Measurements from ENCODE around the gene CSTPP1. TPM values are rescaled to one million over a fixed set of nuclear protein-coding genes. Genes with fewer than 3 reads are reported as not detected.
"Not testable (repeated sequence)": the region's sequence is repeated elsewhere in the genome, so short reads cannot be mapped to it uniquely, and the experiment has no call there.

Gene CSTPP1
- total RNA-seq, 1 experiment from 2014 or later, result 88.3 TPM

DNA sequence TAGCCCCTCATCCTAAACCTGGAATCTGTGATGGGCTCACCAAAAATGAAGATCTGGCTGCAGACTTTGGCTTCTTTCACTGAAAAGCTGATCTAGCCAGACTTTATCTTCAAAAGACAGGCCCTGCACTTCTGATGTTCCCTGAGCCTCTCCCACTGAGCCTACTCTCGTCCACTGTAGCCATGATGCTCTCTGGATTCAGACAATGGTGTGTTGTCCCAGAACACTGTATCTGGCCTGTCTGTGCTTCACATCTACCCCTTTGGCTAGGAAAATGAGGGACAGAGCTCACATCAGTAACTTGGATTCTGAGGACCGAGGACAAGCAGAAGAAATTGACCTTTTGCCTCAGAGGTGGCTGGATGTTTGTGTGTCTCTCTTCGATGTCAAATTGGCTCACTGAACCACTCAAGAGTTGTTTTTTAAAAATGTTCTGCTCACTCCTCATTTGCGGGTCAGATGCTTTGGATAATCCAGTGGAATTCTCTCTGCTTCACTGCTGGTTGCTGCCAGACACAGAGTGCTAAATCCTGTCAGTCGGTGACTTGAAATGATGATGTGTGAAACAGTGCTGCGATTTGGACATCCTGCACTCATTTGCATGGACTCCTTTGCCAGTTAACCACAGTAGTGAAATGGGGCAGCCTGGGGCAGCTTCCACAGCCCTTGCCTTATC is 172.6 kb downstream of the CSTPP1 start:
- no peak overlapping the region for H2AFZ ChIP-seq
- H3F3A ChIP-seq (ENCODE audit: insufficient read depth, low read depth), result peaks cover 8% of the 10 kb centered on the region; the same call in 1 of the 2 replicates
- H3K79me2 ChIP-seq (ENCODE audit: low read depth), result no peaks in the 10 kb centered on the region
- no peaks in the 10 kb centered on the region for H4K20me1 ChIP-seq (ENCODE audit: insufficient read depth)
- no peak for DNase-seq
- no peaks in the 10 kb centered on the region for H3K9me2 ChIP-seq (ENCODE audit: insufficient read depth)
- TF ChIP-seq EZH2 (IDR thresholded peaks at IDR 0.05; ENCODE audit: low read depth) (no peak), CTCF (conservative IDR thresholded peaks at IDR 0.05) (no peak)
- CTCF ChIA-PET, result no interaction called here
- H3K9me3 ChIP-seq (ENCODE audit: insufficient read depth, low read depth), result no peaks in the 10 kb centered on the region
- intact Hi-C loops (cut with micrococcal nuclease; ENCODE audit: unreplicated experiment), result no loop called here
- H3K4me2 ChIP-seq, result no peak overlapping the region
- H3K27me3 ChIP-seq (ENCODE audit: insufficient read depth, low read depth), result no peaks in the 10 kb centered on the region
- no peaks in the 10 kb centered on the region; the same call in 1 of the 2 replicates for H3K4me1 ChIP-seq (replicated peaks; ENCODE audit: insufficient read depth)
- POLR2A ChIA-PET (ENCODE audit: unreplicated experiment), result no interaction called here
- no peak overlapping the region for H3K4me3 ChIP-seq
- H3K36me3 ChIP-seq (ENCODE audit: low read depth), result no peaks in the 10 kb centered on the region
- BruUV-seq (replicated peaks), result no TSS peak
- no peak overlapping the region for H3K27ac ChIP-seq

DNA sequence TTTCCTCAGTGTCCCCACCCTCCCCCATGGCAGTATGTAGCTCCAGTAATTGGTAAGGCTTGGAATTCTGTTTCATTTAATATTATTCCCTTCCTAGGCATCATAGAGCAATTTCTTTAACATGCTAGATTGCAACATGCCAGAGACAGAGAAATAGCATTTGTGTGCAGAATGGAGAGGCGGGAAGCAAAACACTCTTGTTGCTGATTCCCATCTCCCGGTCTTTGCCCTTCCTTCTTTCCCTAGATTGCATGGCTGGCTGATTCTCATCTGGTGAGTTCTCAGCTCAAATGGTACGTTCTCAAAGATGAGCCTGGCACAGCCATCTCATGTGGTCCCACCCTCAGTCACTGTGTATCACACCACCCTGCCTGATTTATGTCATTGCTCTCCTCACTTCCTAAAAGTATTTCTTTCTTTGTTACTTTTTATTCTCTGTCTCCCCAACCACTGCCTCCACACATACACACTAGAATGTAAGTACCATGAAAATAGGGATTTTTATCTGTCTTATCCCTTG is 173.2 kb downstream of the CSTPP1 start:
- Histone ChIP-seq H3K36me3 (ENCODE audit: low read depth) (no peaks in the 10 kb centered on the region), H3F3A (ENCODE audit: insufficient read depth, low read depth) (peaks cover 2% of the 10 kb centered on the region; the same call in 1 of the 2 replicates), H3K27me3 (ENCODE audit: insufficient read depth, low read depth) (no peaks in the 10 kb centered on the region), H3K4me2 (no peak overlapping the region), H3K4me3 (no peak overlapping the region), H3K9me2 (ENCODE audit: insufficient read depth) (no peaks in the 10 kb centered on the region), H2AFZ (no peak overlapping the region), H3K4me1 (replicated peaks; ENCODE audit: insufficient read depth) (no peaks in the 10 kb centered on the region; the same call in 1 of the 2 replicates), H3K27ac (no peak overlapping the region), H3K9me3 (ENCODE audit: insufficient read depth, low read depth) (no peaks in the 10 kb centered on the region), H4K20me1 (ENCODE audit: insufficient read depth) (no peaks in the 10 kb centered on the region), H3K79me2 (ENCODE audit: low read depth) (no peaks in the 10 kb centered on the region)
- intact Hi-C loops (cut with micrococcal nuclease; ENCODE audit: unreplicated experiment), result no loop called here
- TF ChIP-seq EZH2 (IDR thresholded peaks at IDR 0.05; ENCODE audit: low read depth), result no peak
- TF ChIP-seq CTCF (conservative IDR thresholded peaks at IDR 0.05), result no peak
- no peak for DNase-seq
- CTCF ChIA-PET, result no interaction called here
- POLR2A ChIA-PET (ENCODE audit: unreplicated experiment), result no interaction called here
- no TSS peak for BruUV-seq (replicated peaks)

- Histone ChIP-seq H3K4me3 (no peak overlapping the region), H3K27ac (no peak overlapping the region), H3F3A (ENCODE audit: insufficient read depth, low read depth) (no peaks in the 10 kb centered on the region), H3K79me2 (ENCODE audit: low read depth) (no peaks in the 10 kb centered on the region), H3K4me1 (replicated peaks; ENCODE audit: insufficient read depth) (no peaks in the 10 kb centered on the region), H4K20me1 (ENCODE audit: insufficient read depth) (no peaks in the 10 kb centered on the region), H3K36me3 (ENCODE audit: low read depth) (no peaks in the 10 kb centered on the region), H3K4me2 (no peak overlapping the region), H2AFZ (no peak overlapping the region), H3K27me3 (ENCODE audit: insufficient read depth, low read depth) (no peaks in the 10 kb centered on the region), H3K9me3 (ENCODE audit: insufficient read depth, low read depth) (no peaks in the 10 kb centered on the region), H3K9me2 (ENCODE audit: insufficient read depth) (no peaks in the 10 kb centered on the region)
- BruUV-seq (replicated peaks), result no TSS peak
- intact Hi-C loops (cut with micrococcal nuclease; ENCODE audit: unreplicated experiment), result no loop called here
- POLR2A ChIA-PET (ENCODE audit: unreplicated experiment), result no interaction called here
- no peak for DNase-seq
- CTCF ChIA-PET, result no interaction called here
- TF ChIP-seq EZH2 (IDR thresholded peaks at IDR 0.05; ENCODE audit: low read depth) (no peak), CTCF (conservative IDR thresholded peaks at IDR 0.05) (no peak)
Measured at GRCh38 chr11:47111318-47111804, 174.8 kb downstream of the CSTPP1 start.

DNA sequence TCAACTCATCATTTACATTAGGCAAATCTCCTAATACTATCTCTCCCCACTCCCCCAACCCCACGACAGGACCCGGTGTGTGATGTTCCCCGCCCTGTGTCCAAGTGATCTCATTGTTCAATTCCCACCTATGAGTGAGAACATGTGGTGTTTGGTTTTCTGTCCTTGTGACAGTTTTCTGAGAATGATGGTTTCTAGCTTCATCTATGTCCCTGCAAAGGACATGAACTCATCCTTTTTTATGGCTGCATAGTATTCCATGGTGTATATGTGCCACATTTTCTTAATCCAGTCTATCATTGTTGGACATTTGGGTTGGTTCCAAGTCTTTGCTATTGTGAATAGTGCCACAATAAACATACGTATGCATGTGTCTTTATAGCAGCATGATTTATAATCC is 176.4 kb downstream of the CSTPP1 start:
- H3K4me3 ChIP-seq; H3K9me2 ChIP-seq (ENCODE audit: insufficient read depth); H3K4me2 ChIP-seq; POLR2A ChIA-PET (ENCODE audit: unreplicated experiment); H3K4me1 ChIP-seq (replicated peaks; ENCODE audit: insufficient read depth); H2AFZ ChIP-seq; H3K36me3 ChIP-seq (ENCODE audit: low read depth); CTCF ChIA-PET; H3K9me3 ChIP-seq (ENCODE audit: insufficient read depth, low read depth); H3F3A ChIP-seq (ENCODE audit: insufficient read depth, low read depth); H4K20me1 ChIP-seq (ENCODE audit: insufficient read depth); intact Hi-C loops (cut with micrococcal nuclease; ENCODE audit: unreplicated experiment); DNase-seq; H3K27me3 ChIP-seq (ENCODE audit: insufficient read depth, low read depth); H3K79me2 ChIP-seq (ENCODE audit: low read depth); H3K27ac ChIP-seq; BruUV-seq (replicated peaks): not testable (repeated sequence)

DNA sequence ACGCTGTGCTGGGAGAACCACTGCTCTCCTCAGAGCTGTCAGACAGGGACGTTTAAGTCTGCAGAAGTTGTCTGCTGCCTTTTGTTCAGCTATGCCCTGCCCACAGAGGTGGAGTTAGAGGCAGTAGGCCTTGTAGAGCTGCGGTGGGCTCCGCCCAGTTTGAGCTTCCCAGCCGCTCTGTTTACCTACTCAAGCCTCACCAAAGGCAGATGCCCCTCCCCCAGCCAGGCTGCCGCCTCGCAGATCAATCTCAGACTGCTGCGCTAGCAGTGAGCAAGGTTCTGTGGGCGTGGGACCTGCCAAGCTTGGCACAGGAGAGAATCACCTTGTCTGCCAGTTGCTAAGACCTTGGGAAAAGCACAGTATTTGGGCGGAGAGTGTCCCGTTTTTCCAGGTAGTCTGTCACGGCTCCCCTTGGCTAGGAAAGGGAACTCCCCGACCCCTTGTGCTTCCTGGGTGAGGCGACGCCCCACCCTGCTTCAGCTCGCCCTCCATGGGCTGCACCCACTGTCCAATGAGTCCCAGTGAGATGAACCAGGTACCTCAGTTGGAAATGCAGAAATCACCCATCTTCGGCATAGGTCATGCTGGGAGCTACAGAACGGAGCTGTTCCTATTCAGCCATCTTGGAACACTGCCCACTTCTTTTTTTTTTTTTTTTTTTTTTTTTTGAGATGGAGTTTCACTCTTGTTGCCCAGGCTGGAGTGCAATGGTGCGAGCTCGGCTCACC is 182.6 kb downstream of the CSTPP1 start:
- H3K27ac ChIP-seq; H3K9me2 ChIP-seq (ENCODE audit: insufficient read depth); BruUV-seq (replicated peaks); H3K4me1 ChIP-seq (replicated peaks; ENCODE audit: insufficient read depth); H3K27me3 ChIP-seq (ENCODE audit: insufficient read depth, low read depth); H3K36me3 ChIP-seq (ENCODE audit: low read depth); H2AFZ ChIP-seq; H3K79me2 ChIP-seq (ENCODE audit: low read depth); H3K4me2 ChIP-seq; intact Hi-C loops (cut with micrococcal nuclease; ENCODE audit: unreplicated experiment); H3K9me3 ChIP-seq (ENCODE audit: insufficient read depth, low read depth); H4K20me1 ChIP-seq (ENCODE audit: insufficient read depth); H3F3A ChIP-seq (ENCODE audit: insufficient read depth, low read depth); H3K4me3 ChIP-seq: not testable (repeated sequence)
- DNase-seq, result peak in 1 of 2 experiments; percentile 83
- ChIA-PET CTCF (interaction anchor here (0.6 kb wide), 1 partner anchor 203 kb away, joined by 4 read pairs; no protein-coding TSS in a partner anchor), POLR2A (ENCODE audit: unreplicated experiment) (interaction anchor here (0.6 kb wide), 4 partner anchors 13 to 218 kb away, joined by 3 to 6 read pairs (median 4); no protein-coding TSS in a partner anchor)
